ENCODE data around the gene NINJ1. TPM values are rescaled to one million over a fixed set of nuclear protein-coding genes. Genes with fewer than 3 reads are reported as not detected.

The NINJ1 gene
- total RNA-seq, 2 experiments from 2014 or later, result 74.9 to 77.8 TPM

Other genes with a start within 250 kb of the NINJ1 start
- 10 to 100 TPM; 41.5 to 42.9 TPM for gene FGD3, start 186.7 kb downstream of the NINJ1 start, total RNA-seq
- 10 to 100 TPM; 27.1 to 28.8 TPM for gene SUSD3, start 75.5 kb downstream of the NINJ1 start, total RNA-seq
- gene CARD19, start 38.0 kb downstream of the NINJ1 start, total RNA-seq, result 10 to 100 TPM; 36.5 to 38.6 TPM
- gene WNK2, start 49.9 kb upstream of the NINJ1 start, total RNA-seq, result under 1 TPM; 0.88 to 0.89 TPM